ENCODE results near the gene NANOS2. TPM values are rescaled to one million over a fixed set of nuclear protein-coding genes. Genes with fewer than 3 reads are reported as not detected.
A peak's percentile ranks its signal among the peaks of the same experiment; 100 is the strongest.

The NANOS2 gene
- total and polyA plus RNA-seq, 2 of the 13 experiments (the other 11 are each of a cell fraction or from before 2014, with no cell fraction given) = not detected

GRCh38 chr19:45873219-45873772 is 41.3 kb downstream of the NANOS2 start (continued):
- TF ChIP-seq ZNF33B (CRISPR knock-in tag; IDR thresholded peaks at IDR 0.05) (no peak), ZNF280B (CRISPR knock-in tag; IDR thresholded peaks at IDR 0.05; ENCODE audit: borderline replicate concordance) (no peak), ZNF501 (CRISPR knock-in tag; IDR thresholded peaks at IDR 0.05) (peak; percentile 75; the same call in 1 of the 2 replicates), DRAP1 (CRISPR knock-in tag; IDR thresholded peaks at IDR 0.05) (no peak), ONECUT2 (CRISPR knock-in tag; IDR thresholded peaks at IDR 0.05) (no peak), KLF6 (CRISPR knock-in tag; IDR thresholded peaks at IDR 0.05) (no peak), POLR2AphosphoS2 (IDR thresholded peaks at IDR 0.05; ENCODE audit: low read depth, low read length) (no peak), E2F2 (CRISPR knock-in tag; IDR thresholded peaks at IDR 0.05; ENCODE audit: borderline replicate concordance) (no peak), ZNF878 (CRISPR knock-in tag; IDR thresholded peaks at IDR 0.05) (no peak), MYNN (CRISPR knock-in tag; IDR thresholded peaks at IDR 0.05; ENCODE audit: low read depth) (no peak), HNRNPL (IDR thresholded peaks at IDR 0.05; ENCODE audit: low read depth, low read length) (0 out of 2 replicates have a peak, but pooled peaks have one; percentile 53), ZNF543 (CRISPR knock-in tag; IDR thresholded peaks at IDR 0.05) (no peak), ZNF251 (CRISPR knock-in tag; IDR thresholded peaks at IDR 0.05) (no peak), RBM39 (IDR thresholded peaks at IDR 0.05; ENCODE audit: low read depth, low read length, poor library complexity, severe bottlenecking) (peak; percentile 8), PITX1 (CRISPR knock-in tag; IDR thresholded peaks at IDR 0.05) (no peak), PAWR (CRISPR knock-in tag; IDR thresholded peaks at IDR 0.05; ENCODE audit: borderline replicate concordance) (no peak), SKIL (CRISPR knock-in tag; IDR thresholded peaks at IDR 0.05; ENCODE audit: borderline replicate concordance) (no peak), FOXA3 (CRISPR knock-in tag; IDR thresholded peaks at IDR 0.05) (no peak), ZSCAN21 (CRISPR knock-in tag; IDR thresholded peaks at IDR 0.05; ENCODE audit: borderline replicate concordance) (no peak), ZNF572 (CRISPR knock-in tag; IDR thresholded peaks at IDR 0.05) (peak; percentile 56; the same call in 1 of the 2 replicates), ZNF768 (CRISPR knock-in tag; IDR thresholded peaks at IDR 0.05) (no peak), ZNF704 (CRISPR knock-in tag; IDR thresholded peaks at IDR 0.05; ENCODE audit: borderline replicate concordance) (no peak), MED13 (CRISPR knock-in tag; IDR thresholded peaks at IDR 0.05) (no peak), RBAK (CRISPR knock-in tag; IDR thresholded peaks at IDR 0.05) (no peak), ZNF674 (CRISPR knock-in tag; IDR thresholded peaks at IDR 0.05; ENCODE audit: low read depth) (0 out of 2 replicates have a peak, but pooled peaks have one; percentile 33), ZNF792 (CRISPR knock-in tag; IDR thresholded peaks at IDR 0.05) (no peak)

Measured in HepG2 (cell line).